Right lobe of liver (tissue), 4 donors: ENCODE data around the gene WDFY4.

Experiments used
- CTCF ChIP-seq, 4 donors: fragments of 200-600 bp in 3 of 4; fragments of 450-650 bp in 1 of 4; IDR thresholded peaks; one replicate each; pipeline versions ENCODE4 v1.5.1 to v1.8.0; 2016 to 2022; ENCODE audit warnings: antibody characterized with exemption in 4 of 4, mild to moderate bottlenecking in 2 of 4
- POLR2A ChIP-seq: fragments of 450-650 bp; IDR thresholded peaks from one replicate; pipeline ENCODE4 v1.6.1; 2017; ENCODE audit warnings: antibody characterized with exemption, mild to moderate bottlenecking
- donor health status: DM: no; HTN: no; CAD: no.
- donor health status: DM: no; HTN: no; CAD: no.
- donor health status: DM: no; HTN: yes; CAD: no.

DNA sequence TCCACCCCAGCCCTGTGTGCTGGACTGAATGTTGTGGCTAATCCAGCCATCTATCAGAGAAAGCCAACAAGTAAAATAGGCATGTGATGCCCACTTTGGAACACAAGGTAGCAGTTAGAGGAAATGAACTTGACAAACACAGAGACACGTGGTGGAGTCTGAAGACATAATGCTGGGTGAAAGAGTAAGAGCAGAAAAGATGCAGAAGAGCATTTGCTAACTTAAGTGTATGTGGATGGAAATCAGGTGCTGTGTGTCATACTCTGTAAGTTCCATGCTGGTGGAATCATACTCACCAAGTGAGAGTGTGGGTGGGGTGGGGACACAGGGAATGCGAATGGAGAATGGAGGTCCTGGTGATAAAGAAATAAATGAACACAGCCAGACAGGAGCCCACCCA, 22.8 kb downstream of the WDFY4 start:
- TF ChIP-seq CTCF (IDR thresholded peaks at IDR 0.05): no peak
- no peak for TF ChIP-seq POLR2A
